Stimulated activated CD4-positive, alpha-beta T cell treated with anti-CD3 and anti-CD28 coated beads, Interleukin-4, amount 100 ng/mL, for 1 hour (primary cell): Measurements from ENCODE around the gene EXOC3L4.

Experiments
- DNase-seq: peaks from one replicate; pipeline ENCODE4 v3.0.0-alpha.2; 2020

Gene EXOC3L4

GRCh38 chr14:103123634-103124500 lies 29.3 kb downstream of the EXOC3L4 start:
- DNase-seq: no peak

DNA sequence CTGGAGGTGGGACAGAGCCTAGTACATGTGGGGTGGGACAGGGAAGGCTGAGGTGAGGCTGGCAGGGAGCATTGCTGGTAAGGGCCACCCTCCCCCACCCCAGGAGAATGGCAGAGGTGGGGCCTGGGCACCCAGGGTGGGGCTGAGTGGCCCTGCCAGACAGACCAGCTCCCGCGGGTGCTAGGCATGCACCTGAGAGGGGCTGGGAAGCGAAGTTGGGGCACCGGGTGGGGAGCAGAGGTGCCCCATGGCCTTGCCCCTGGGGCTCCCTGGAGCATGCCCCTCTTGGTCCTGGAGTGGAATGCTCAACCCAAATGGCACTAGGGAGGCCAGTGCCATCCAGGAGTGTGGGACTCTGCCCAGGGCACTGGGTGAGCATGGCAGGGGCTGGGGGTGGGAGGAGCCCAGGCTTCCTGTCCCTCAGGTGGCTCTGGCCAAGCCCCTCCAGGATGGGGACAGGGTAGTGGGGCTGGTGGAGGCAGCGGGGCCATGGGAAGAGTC lies 30.0 kb downstream of the EXOC3L4 start:
- DNase-seq: no peak

DNA sequence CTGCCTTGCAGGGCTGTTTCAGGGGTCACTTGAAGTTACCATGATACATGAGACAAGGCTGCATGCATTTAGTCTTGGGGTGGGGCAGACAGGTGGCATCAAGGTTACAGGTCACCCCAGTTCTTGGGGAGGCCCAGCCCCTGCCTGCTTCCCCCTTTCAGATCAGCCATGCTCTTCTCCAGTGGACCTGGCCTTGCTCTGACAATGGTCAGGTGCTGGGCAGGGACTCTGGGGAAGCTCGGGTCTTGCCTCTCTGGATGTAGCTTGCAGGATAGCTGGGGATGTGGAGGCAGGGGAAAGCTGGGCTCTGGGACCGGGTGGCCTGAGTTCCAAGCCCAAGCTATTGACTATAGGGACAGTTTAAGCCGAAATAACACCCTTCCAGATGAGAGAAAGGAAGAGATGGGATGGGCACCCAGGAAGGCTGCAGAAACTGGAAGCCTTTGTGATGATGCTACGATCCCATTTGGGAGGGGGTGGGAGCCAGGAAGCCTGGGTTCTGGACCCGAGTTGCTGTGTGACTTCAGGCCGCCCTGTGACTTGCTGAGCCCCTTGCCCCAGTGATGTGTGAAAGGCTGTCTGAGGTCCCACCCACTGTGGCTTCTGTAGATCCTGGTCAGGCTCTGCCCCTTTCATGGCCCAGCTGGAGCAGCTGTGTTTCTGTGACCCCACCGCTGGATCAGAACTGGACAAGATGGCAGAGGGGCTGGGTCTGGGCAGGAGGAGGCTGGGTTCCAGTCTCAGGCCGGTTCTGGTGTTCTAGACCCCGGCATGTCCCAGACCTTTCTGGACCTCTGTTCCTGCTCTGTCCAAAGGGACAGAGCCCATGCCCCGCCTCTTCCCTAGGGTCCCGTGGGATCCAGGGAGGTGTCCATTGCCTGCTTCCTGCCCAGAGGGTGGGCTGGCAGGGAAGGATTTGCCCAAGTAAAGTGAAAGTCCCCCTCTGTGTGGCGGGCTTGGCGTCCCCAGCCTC lies 30.9 kb downstream of the EXOC3L4 start:
- no peak for DNase-seq

GRCh38 chr14:103126088-103126872 lies 31.8 kb downstream of the EXOC3L4 start:
- no peak for DNase-seq

- no peak for DNase-seq
Measured at GRCh38 chr14:103126873-103127304, 32.4 kb downstream of the EXOC3L4 start.

DNA sequence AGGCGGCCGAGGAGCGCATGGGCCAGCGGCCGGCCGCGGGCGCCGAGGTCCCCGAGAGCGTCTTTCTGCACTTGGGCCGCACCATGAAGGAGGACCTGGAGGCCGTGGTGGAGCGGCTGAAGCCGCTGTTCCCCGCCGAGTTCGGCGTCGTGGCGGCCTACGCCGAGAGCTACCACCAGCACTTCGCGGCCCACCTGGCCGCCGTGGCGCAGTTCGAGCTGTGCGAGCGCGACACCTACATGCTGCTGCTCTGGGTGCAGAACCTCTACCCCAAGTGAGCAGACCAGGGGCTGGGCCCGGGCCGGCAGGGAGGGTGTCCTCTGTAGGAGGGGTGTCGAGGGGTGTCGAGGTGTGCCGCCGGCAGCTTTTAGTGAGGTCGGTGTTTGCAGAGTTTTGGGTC lies 32.8 kb downstream of the EXOC3L4 start:
- no peak for DNase-seq

DNA sequence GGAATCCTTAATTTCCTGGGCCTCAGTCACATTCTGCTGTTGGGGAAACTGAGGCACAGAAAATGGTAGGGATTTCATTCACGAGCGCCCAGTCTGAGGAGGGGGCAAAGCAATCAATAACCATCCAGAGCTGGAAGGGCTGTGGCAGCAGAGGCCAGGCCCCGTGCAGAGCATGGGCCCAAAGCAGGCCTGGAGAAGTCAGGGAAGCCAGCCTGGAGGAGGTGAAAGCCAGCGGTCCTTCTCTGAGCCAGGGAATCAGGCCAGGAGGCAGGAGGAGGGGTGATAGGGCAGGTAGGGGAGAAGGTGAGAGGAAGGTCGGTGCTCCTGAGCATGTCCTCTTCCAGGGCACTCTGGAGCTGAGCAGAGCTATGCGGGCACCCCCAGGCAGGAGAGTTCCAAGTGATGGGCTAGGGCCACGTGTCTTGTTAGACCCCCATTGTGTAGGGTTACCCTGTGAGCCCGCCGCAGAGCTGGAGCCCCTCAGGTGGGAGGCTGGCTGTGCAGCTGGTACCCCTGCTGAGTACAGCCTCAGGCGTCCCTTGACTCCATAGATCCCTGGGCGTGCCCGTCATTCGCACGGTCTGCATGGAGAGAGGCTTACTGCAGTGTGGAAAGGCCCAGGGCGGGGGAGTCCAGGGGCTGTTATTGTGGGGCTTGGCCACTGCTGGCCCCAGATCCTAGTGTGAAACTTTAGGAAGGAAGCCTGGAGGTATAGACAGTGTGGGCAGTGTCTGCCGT lies 33.5 kb downstream of the EXOC3L4 start:
- no peak for DNase-seq

DNA sequence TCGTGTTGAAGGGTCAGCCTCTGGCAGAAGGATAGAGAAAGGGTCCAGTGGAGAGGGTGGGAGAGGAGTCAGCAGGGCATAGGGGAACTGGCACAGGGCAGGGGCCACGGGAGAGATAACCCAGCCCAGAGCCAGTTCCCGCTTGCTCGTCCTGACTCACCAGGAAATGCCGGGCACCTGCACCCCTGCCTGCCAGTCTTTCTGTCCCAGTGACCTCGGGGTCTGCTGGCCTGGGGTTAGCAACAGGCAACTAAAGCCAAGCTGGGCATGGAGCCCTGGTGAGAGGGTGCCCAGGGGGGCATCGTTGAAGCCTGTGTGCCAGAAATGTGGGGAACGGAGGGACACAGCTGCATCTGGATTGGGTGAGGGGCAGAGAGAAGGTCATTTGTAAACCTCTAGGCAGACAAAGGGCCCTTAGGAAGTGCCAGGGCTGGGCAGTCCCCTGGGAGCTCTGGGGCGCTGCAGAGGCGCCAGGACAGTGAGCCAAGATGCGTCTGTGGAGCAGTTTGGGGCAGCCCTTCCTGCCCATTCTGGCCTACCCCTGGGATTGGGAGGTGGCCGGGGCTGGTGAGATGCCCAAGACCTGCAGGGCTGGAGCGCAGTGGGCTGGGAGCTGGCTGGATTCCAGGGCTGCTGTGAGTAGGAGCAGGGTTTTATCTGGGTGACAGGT lies 34.2 kb downstream of the EXOC3L4 start:
- DNase-seq: no peak

DNA sequence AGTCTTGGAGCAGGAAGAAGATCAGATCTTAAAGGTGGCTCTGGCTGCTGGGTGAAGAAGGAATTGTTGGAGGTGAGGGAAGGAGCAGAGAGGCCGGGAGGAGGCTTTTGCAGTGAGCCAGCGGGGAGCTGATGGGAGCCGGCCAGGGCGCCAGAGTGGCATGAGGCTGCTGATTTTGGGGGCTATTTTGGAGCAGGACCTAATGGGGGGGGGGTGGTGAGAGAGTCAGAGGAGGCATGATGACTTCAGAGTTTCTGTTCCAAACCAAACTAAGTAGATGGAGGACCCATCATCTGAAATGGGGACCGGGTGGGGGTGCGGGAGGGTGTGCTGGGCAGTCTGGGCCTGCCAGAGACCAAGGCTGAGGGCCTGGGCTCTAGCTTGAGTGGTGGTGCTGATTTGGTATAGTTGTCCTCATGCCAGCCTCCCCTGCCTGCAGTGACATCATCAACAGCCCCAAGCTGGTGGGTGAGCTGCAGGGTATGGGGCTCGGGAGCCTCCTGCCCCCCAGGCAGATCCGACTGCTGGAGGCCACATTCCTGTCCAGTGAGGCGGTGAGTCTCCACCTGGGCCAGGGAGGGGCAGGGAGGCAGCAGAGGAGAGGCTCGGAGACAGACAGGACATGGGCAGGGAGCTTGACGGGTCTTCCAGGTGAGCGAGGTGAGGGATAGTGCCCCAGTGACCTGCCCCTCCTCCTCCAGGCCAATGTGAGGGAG lies 34.9 kb downstream of the EXOC3L4 start:
- DNase-seq: no peak

- DNase-seq: no peak
Measured at GRCh38 chr14:103130017-103130764, 35.7 kb downstream of the EXOC3L4 start.

- no peak for DNase-seq
Measured at GRCh38 chr14:103130965-103131364, 36.4 kb downstream of the EXOC3L4 start.

DNA sequence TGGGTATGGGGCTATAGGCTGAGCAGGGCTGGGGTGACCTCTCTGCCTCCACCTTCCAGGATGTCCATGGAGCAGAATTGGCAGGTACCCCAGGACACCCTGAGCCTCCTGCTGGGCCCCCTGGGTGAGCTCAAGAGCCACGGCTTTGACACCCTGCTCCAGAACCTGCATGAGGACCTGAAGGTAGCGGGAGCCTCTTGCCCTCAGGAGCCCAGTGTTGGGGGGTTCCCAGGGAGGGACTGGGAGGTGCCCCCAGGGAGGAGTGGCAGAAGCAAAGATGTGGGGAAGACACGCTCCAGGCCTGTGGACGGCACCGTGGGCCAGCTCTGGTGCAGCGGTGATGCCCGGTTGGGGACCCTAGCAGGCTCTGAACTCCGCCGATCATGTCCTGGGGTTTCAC lies 37.1 kb downstream of the EXOC3L4 start:
- DNase-seq: no peak

- DNase-seq: no peak
Measured at GRCh38 chr14:103132381-103133209, 38.1 kb downstream of the EXOC3L4 start.

DNA sequence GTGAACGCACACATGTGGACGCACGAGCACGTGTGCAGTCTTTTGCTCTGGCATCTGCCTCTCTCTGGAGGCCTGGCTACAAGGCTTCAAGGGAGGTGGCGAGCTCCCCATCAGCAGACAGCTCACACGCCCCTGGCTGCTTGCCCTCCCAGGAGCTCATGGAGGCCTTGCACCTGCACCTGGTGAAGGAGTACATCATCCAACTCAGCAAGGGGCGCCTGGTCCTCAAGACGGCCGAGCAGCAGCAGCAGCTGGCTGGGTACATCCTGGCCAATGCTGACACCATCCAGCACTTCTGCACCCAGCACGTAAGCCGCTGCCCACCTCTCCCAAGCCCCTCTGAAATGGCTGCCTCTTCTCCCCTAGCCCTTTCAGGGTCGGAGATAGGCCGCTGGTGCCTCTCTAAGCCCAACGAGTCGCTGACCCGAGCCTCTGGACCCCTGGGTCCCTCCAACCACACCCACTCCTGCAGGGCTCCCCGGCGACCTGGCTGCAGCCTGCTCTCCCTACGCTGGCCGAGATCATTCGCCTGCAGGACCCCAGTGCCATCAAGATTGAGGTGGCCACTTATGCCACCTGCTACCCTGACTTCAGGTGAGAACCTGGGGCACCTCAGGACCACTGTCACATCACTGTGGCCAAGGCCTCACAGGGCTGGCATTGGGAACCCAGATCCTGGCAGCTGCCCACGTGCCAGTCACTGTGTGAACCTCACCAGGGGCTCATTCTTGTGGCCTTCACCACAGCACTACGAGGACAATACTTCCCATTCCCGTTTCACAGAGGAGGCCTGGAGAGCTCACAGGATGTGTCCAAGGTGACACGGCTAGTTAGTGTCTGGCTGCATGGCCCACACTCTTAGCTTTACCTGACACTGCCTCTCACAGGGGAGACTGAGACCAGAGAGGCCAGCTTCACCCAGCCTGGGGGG lies 39.0 kb downstream of the EXOC3L4 start:
- DNase-seq: no peak

- DNase-seq: no peak
Measured at GRCh38 chr14:103134405-103134804, 39.9 kb downstream of the EXOC3L4 start.

DNA sequence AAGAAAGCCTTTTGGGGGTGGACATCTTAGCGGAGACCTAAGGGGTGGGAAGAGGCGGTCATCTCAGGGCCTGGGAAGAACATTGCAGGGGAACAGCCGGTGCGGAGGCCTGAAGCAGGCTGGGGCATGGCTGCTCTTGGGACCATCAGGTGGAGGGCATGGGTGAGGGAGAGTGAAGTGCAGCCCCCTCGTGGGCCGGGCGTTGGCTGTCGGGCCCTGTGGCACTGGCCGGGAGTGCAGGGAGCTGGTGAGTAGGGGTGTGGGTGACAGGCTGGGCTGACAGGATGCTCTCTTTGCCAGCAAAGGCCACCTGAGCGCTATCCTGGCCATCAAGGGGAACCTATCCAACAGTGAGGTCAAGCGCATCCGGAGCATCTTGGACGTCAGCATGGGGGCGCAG lies 40.4 kb downstream of the EXOC3L4 start:
- DNase-seq: no peak

GRCh38 chr14:103135333-103136260 lies 41.1 kb downstream of the EXOC3L4 start:
- DNase-seq: no peak
